HG03097 (cell line): ENCODE results near the gene PAX1.

Experiments used
- ATAC-seq: cut with Tn5 transposase; IDR thresholded peaks from one replicate; pipeline ENCODE4 v1.9.1; 2021; ENCODE audit not compliant: unreplicated experiment, low FRiP score

Gene PAX1

GRCh38 chr20:21725892-21726291 lies 20.4 kb downstream of the PAX1 start:
- ATAC-seq: no peak

- ATAC-seq: no peak
Measured at GRCh38 chr20:21729316-21729715, 23.9 kb downstream of the PAX1 start.

- no peak for ATAC-seq
Measured at GRCh38 chr20:21739161-21739560, 33.7 kb downstream of the PAX1 start.

- ATAC-seq: no peak
Measured at GRCh38 chr20:21739682-21740081, 34.2 kb downstream of the PAX1 start.

GRCh38 chr20:21741266-21741665 lies 35.8 kb downstream of the PAX1 start:
- no peak for ATAC-seq

GRCh38 chr20:21762646-21763045 lies 57.2 kb downstream of the PAX1 start:
- ATAC-seq: no peak

GRCh38 chr20:21767200-21767738 lies 61.8 kb downstream of the PAX1 start:
- no peak for ATAC-seq

- ATAC-seq: no peak
Measured at GRCh38 chr20:21767739-21768223, 62.3 kb downstream of the PAX1 start.
